HG03432 (cell line): ENCODE data around the gene FAF2.
"Not testable (repeated sequence)": the region's sequence is repeated elsewhere in the genome, so short reads cannot be mapped to it uniquely, and the experiment has no call there.

Source experiments
- ATAC-seq: cut with Tn5 transposase; IDR thresholded peaks from one replicate; pipeline ENCODE4 v1.9.1; 2021; ENCODE audit warnings: mild to moderate bottlenecking, moderate library complexity; ENCODE audit not compliant: unreplicated experiment

The FAF2 gene

GRCh38 chr5:176541338-176542134 is 93.4 kb downstream of the FAF2 start:
- ATAC-seq, result no peak

GRCh38 chr5:176542135-176542595 is 94.0 kb downstream of the FAF2 start:
- no peak for ATAC-seq

GRCh38 chr5:176542596-176543427 is 94.6 kb downstream of the FAF2 start:
- ATAC-seq, result peak; percentile 54

- peak; percentile 73 for ATAC-seq
These were observed 95.4 kb downstream of the FAF2 start for GRCh38 chr5:176543428-176544182.

GRCh38 chr5:176545388-176545736 is 97.2 kb downstream of the FAF2 start:
- no peak for ATAC-seq

GRCh38 chr5:176545737-176546509 is 97.7 kb downstream of the FAF2 start:
- no peak for ATAC-seq

GRCh38 chr5:176547802-176548201 is 99.6 kb downstream of the FAF2 start:
- no peak for ATAC-seq

GRCh38 chr5:176548967-176549444 is 100.8 kb downstream of the FAF2 start, which contains the start of gene CDHR2:
Gene CDHR2 (plus strand): TSS chr5:176549342. CDS start chr5:176565353, 16,011 bp downstream.
- ATAC-seq, result no peak

GRCh38 chr5:176549871-176550270 is 101.7 kb downstream of the FAF2 start:
- ATAC-seq, result no peak

- ATAC-seq, result peak; percentile 49
These were observed 102.2 kb downstream of the FAF2 start for GRCh38 chr5:176550275-176550831.

GRCh38 chr5:176550937-176551336 is 102.8 kb downstream of the FAF2 start:
- ATAC-seq, result not testable (repeated sequence)

GRCh38 chr5:176552332-176552869 is 104.2 kb downstream of the FAF2 start:
- ATAC-seq, result no peak

GRCh38 chr5:176553260-176554085 is 105.3 kb downstream of the FAF2 start:
- ATAC-seq, result no peak

- no peak for ATAC-seq
These were observed 109.7 kb downstream of the FAF2 start for GRCh38 chr5:176557846-176558245.
